Heart left ventricle (tissue), 16 donors: ENCODE results near the gene PRDM10. TPM values are rescaled to one million over a fixed set of nuclear protein-coding genes. Genes with fewer than 3 reads are reported as not detected.

Experiments
- ATAC-seq, 4 donors: fragments of 200-7000 bp; cut with Tn5 transposase; one replicate each; pipeline ENCODE4 v1.9.1; 2020 to 2022; ENCODE audit warnings: moderate library complexity in 4 of 4, mild to moderate bottlenecking in 3 of 4, moderate number of reproducible peaks in 1 of 4
- DNase-seq, 5 donors: peaks; one replicate each; pipeline ENCODE4 v3.0.0-alpha.2; 2020
- H3K27ac ChIP-seq, 12 donors: fragments of 200-600 bp; sonication (generic) in 4 of 12; one replicate each; pipeline versions ENCODE4 v1.5.0 to v1.8.0; 2016 to 2022; ENCODE audit warnings: mild to moderate bottlenecking in 2 of 12
- H3K27me3 ChIP-seq, 9 donors: fragments of 200-600 bp; sonication (generic) in 2 of 9; one replicate each; pipeline versions ENCODE4 v1.5.1 to v1.8.0; 2016 to 2022; ENCODE audit warnings: mild to moderate bottlenecking in 3 of 9
- H3K36me3 ChIP-seq, 9 donors: fragments of 200-600 bp; sonication (generic) in 2 of 9; one replicate each; pipeline versions ENCODE4 v1.5.0 to v1.8.0; 2018 to 2022; ENCODE audit warnings: mild to moderate bottlenecking in 2 of 9
- H3K4me1 ChIP-seq, 12 donors: fragments of 200-600 bp; sonication (generic) in 4 of 12; one replicate each; pipeline versions ENCODE4 v1.5.0 to v1.8.0; 2016 to 2022; ENCODE audit warnings: mild to moderate bottlenecking in 3 of 12
- H3K4me3 ChIP-seq, 12 donors: fragments of 200-600 bp; sonication (generic) in 4 of 12; one replicate each; pipeline versions ENCODE4 v1.5.0 to v1.8.0; 2017 to 2022; ENCODE audit warnings: mild to moderate bottlenecking in 9 of 12, moderate library complexity in 4 of 12
- H3K9me3 ChIP-seq, 12 donors: fragments of 200-600 bp; sonication (generic) in 4 of 12; one replicate each; pipeline versions ENCODE4 v1.5.0 to v1.8.0; 2016 to 2022; ENCODE audit warnings: mild to moderate bottlenecking in 1 of 12
- CTCF ChIP-seq, 12 donors: fragments of 200-600 bp; sonication (generic) in 4 of 12; IDR thresholded peaks; one replicate each; pipeline versions ENCODE4 v1.5.0 to v1.8.0; 2018 to 2022; ENCODE audit warnings: antibody characterized with exemption in 12 of 12, mild to moderate bottlenecking in 5 of 12
- POLR2A ChIP-seq, 2 donors: fragments of 450-650 bp; IDR thresholded peaks; one replicate each; pipeline ENCODE4 v1.6.1; 2017; ENCODE audit warnings: antibody characterized with exemption in 2 of 2, mild to moderate bottlenecking in 2 of 2, moderate library complexity in 2 of 2
- WGBS, 4 donors: extraction: QIAGEN DNeasy Blood & Tissue Kit in 2 of 4; methylation state at CpG; one replicate each; pipeline versions ENCODE4 v1.1.5 to v1.1.7; 2013 to 2018; 5-methylcytosine and 5-hydroxymethylcytosine counted together
- intact Hi-C, 10 donors: fragments of 100-400 bp; cut with DNase I; formaldehyde crosslinking; loops; one replicate each; pipeline versions ENCODE4 v1.11.1 to v1.14.2; 2022
- polyA plus RNA-seq, 2 donors: library from polyadenylated mRNA; stranded (reverse); fragments of 200-250 nt; gene quantifications; one replicate each; pipeline ENCODE4 v1.2.3, GENCODE V29; 2013
- total RNA-seq, 9 donors: library from RNA; depleted of rRNA in 2 of 9; stranded (reverse); fragments of >200 nt in 2 of 9; fragmentation: NEBNext Ultra II Directional in 3 of 9; extraction: Animal tissue kit (Norgen Biotek cat#: 25700) in 3 of 9; gene quantifications; one replicate each; pipeline versions ENCODE4 v1.1.0 to v1.2.4, GENCODE V29; 2016 to 2023
- donor health status: ischemic (EF 13 %, LVEDD 7.1; RV severe dilation, severe dysfunction).
- donor health status: healthy with polysubstance abuse.
- donor health status: DM: no; HTN: yes; CAD: no.
- donor health status: DM: no; HTN: no; CAD: no.
- donor health status: ischemic (EF 25% LVEDD 6.9; RV normal size, moderate dysfunction).
- donor health status: ischemic (EF 25% LVEDD 5.7; RV mildly dilated, moderate dysfunction).
- donor health status: healthy.
- donor health status: DM: yes; HTN: yes; CAD: no.
- donor health status: ischemic (EF 35%, LVEDD 5.7; RV mildly dilated, moderate dysfunction).
- donor health status: nonischemic (EF 11% LVEDD 7.7; RV severe dilation, severe dysfunction).
- donor health status: DM: yes; HTN: yes; CAD: no.
- donor health status: PGD.
- donor health status: ischemic (EF 29% LVEDD 5.4; RV normal size, mild dysfunction).
- donor health status: nonischemic (EF 23%, LVEDD 6.1; RV moderate dilation, normal function).

Gene PRDM10
- total and polyA plus RNA-seq, 11 donors, result 1.6 to 6.8 (median 4.4) TPM

- no peaks in the 10 kb centered on the region for H3K9me3 ChIP-seq
- no peaks in the 10 kb centered on the region for H3K27me3 ChIP-seq
- 80 to 93% (median 87%) methylated on average over 6 of the region's 6 CpGs for WGBS, 4 donors
- DNase-seq, result no peak
- peaks cover 0 to 12% (median 0%) of the 10 kb centered on the region in 12 donors for H3K4me1 ChIP-seq
- TF ChIP-seq CTCF (IDR thresholded peaks at IDR 0.05), result no peak
- intact Hi-C loops, result no loop called here
- ATAC-seq, result no peak
- H3K27ac ChIP-seq, result no peak overlapping the region
- H3K36me3 ChIP-seq, result no peaks in the 10 kb centered on the region
- H3K4me3 ChIP-seq, result no peak overlapping the region
Observed at GRCh38 chr11:129976328-129976727, 26.3 kb downstream of the PRDM10 start.

GRCh38 chr11:129975543-129975942, 27.1 kb downstream of the PRDM10 start:
- intact Hi-C loops, result no loop called here
- TF ChIP-seq CTCF (IDR thresholded peaks at IDR 0.05), result no peak
- no peak for TF ChIP-seq POLR2A (IDR thresholded peaks at IDR 0.05)
- no peaks in the 10 kb centered on the region for H3K27me3 ChIP-seq
- ATAC-seq (no peak), DNase-seq (no peak)
- H3K4me1 ChIP-seq, result peaks cover 0 to 12% (median 0%) of the 10 kb centered on the region in 12 donors
- H3K27ac ChIP-seq, result no peak overlapping the region
- H3K36me3 ChIP-seq, result no peaks in the 10 kb centered on the region
- no peaks in the 10 kb centered on the region for H3K9me3 ChIP-seq
- 98 to 100% (median 99%) methylated on average over 2 of the region's 2 CpGs for WGBS, 4 donors
- H3K4me3 ChIP-seq, result no peak overlapping the region

- Histone ChIP-seq H3K36me3 (no peaks in the 10 kb centered on the region), H3K27ac (no peak overlapping the region), H3K4me1 (peaks cover 0 to 12% (median 0%) of the 10 kb centered on the region in 12 donors), H3K4me3 (no peak overlapping the region), H3K9me3 (no peaks in the 10 kb centered on the region), H3K27me3 (no peaks in the 10 kb centered on the region)
- WGBS, 4 donors, result 91 to 95% (median 94%) methylated on average over 11 of the region's 11 CpGs
- TF ChIP-seq CTCF (IDR thresholded peaks at IDR 0.05) (no peak), POLR2A (IDR thresholded peaks at IDR 0.05) (no peak)
- DNase-seq (no peak), ATAC-seq (no peak)
- intact Hi-C loops, result no loop called here
Observed at GRCh38 chr11:129974672-129975071, 28.0 kb downstream of the PRDM10 start.

GRCh38 chr11:129974237-129974636, 28.4 kb downstream of the PRDM10 start:
- H3K4me1 ChIP-seq, result peaks cover 0 to 14% (median 0%) of the 10 kb centered on the region in 12 donors
- ATAC-seq (no peak), DNase-seq (no peak)
- TF ChIP-seq POLR2A (IDR thresholded peaks at IDR 0.05), result no peak
- no peak for TF ChIP-seq CTCF (IDR thresholded peaks at IDR 0.05)
- intact Hi-C loops, result no loop called here
- no peaks in the 10 kb centered on the region for H3K27me3 ChIP-seq
- no peaks in the 10 kb centered on the region for H3K36me3 ChIP-seq
- no peak overlapping the region for H3K27ac ChIP-seq
- no peaks in the 10 kb centered on the region for H3K9me3 ChIP-seq
- no peak overlapping the region for H3K4me3 ChIP-seq
